ENCODE data around the gene STXBP6.
"Not testable (repeated sequence)": the region's sequence is repeated elsewhere in the genome, so short reads cannot be mapped to it uniquely, and the experiment has no call there.

The STXBP6 gene

DNA sequence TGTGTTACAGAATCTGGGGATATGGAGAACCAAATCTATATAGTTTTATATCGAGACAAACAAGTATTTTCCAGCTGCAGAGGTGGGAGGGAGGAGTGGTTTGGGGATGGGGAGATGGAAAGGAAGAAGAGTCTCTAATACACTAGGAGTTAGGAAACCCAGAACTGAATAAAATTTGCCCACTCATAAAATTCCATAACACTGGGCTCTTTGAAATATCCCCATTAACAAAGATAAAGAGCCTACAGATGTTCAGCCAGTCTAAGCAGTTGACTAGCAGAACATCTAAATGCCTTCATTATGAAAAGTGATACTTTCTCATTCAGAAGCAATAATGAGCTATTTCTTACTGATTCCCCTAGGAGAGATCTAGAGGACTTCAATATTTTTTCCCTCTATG is 264.2 kb downstream of the STXBP6 start:
- DNase-seq: no peak

- no peak for DNase-seq
Observed at GRCh38 chr14:24784981-24785380, 265.0 kb downstream of the STXBP6 start.

- DNase-seq: no peak
Observed at GRCh38 chr14:24783791-24784190, 266.2 kb downstream of the STXBP6 start.

GRCh38 chr14:24780281-24780680 is 269.7 kb downstream of the STXBP6 start:
- DNase-seq: no peak

DNA sequence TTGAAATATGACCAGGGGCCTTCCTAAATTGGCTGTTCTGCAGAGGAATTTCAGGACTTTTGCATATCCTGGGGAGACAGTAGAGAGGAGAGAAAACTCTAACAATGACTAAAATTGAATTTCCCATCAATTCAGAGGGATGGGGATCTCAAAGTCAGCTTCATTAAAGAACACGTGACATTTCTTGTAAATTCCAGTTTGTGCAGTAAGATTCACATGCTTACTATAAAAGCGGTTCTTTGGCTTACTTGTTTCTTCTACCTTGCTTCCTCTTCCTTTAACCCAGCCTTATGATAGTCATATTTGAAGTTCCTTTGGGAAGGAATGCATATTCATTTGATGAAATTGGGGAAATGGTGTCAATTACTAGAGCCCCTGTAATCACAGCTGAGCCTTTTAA is 272.3 kb downstream of the STXBP6 start:
- no peak for DNase-seq

- DNase-seq: no peak
Observed at GRCh38 chr14:24775950-24776349, 274.0 kb downstream of the STXBP6 start.

- DNase-seq: no peak
Observed at GRCh38 chr14:24774187-24774915, 275.6 kb downstream of the STXBP6 start.

DNA sequence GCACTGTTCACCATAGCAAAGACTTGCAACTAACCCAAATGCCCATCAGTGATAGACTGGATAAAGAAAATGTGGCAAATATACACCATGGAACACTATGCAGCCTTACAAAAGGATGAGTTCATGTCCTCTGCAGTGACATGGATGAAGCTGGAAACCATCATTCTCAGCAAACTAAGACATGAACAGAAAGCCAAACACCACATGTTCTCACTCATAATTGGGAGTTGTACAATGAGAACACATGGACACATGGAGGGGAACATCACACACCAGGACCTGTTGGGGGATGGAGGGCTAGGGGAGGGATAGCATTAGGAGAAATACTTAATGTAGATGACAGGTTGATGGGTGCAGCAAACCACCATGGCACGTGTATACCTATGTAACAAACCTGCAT is 276.4 kb downstream of the STXBP6 start:
- DNase-seq: not testable (repeated sequence)

- no peak for DNase-seq
Observed at GRCh38 chr14:24766434-24766833, 283.5 kb downstream of the STXBP6 start.

DNA sequence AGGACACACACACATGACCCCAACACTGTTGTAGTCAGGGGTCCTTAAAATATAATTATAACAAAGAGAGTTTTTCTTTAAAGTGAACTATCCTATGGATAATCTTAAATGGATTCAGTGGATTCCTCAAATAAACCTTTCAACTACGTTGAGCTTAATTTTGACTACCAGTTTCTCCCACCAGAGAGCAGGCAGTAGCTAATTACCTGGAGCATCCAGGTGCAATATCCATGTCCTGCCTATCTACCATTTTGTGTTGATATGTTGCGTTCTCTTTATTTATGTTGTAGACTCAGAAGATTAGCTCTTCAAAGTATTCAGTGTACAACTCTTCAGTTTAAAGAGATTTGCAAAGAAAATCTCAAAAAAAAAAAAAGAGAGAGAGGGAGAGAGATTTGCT is 288.8 kb downstream of the STXBP6 start:
- DNase-seq: no peak
